ENCODE measurements around the gene DSCAML1. TPM values are rescaled to one million over a fixed set of nuclear protein-coding genes. Genes with fewer than 3 reads are reported as not detected.

The DSCAML1 gene
- total RNA-seq, 1 donor from 2014 or later = 0.95 TPM

DNA sequence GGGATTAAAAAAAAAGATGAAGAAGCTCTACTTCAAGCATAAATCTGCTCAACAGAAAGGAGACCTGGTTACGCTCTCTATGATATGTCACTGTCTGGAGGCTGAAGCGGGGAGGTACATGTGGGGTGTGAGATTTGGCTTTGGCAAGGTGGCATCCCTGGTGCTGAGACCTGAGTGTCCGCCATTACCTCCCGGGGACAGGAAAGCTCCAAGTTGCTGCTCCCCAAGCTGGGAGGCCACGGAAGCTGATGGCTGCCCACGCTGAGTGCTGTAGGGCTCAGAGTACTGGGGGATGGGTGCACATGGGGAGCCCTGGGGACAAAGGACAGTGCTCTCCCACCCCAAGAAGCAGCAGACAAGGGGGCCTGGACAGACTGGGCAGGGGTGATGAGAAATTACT is 167.9 kb downstream of the DSCAML1 start:
- TF ChIP-seq, protein P1, sequence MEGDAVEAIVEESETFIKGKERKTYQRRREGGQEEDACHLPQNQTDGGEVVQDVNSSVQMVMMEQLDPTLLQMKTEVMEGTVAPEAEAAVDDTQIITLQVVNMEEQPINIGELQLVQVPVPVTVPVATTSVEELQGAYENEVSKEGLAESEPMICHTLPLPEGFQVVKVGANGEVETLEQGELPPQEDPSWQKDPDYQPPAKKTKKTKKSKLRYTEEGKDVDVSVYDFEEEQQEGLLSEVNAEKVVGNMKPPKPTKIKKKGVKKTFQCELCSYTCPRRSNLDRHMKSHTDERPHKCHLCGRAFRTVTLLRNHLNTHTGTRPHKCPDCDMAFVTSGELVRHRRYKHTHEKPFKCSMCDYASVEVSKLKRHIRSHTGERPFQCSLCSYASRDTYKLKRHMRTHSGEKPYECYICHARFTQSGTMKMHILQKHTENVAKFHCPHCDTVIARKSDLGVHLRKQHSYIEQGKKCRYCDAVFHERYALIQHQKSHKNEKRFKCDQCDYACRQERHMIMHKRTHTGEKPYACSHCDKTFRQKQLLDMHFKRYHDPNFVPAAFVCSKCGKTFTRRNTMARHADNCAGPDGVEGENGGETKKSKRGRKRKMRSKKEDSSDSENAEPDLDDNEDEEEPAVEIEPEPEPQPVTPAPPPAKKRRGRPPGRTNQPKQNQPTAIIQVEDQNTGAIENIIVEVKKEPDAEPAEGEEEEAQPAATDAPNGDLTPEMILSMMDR (IDR thresholded peaks at IDR 0.05) = no peak
- intact Hi-C loops (cut with DNase I) = no loop called here
- ATAC-seq (no peak), DNase-seq (no peak)
- no peaks in the 10 kb centered on the region for H3K4me1 ChIP-seq
- H3K36me3 ChIP-seq = no peaks in the 10 kb centered on the region
- H3K27ac ChIP-seq = no peak overlapping the region
- H3K4me3 ChIP-seq = no peak overlapping the region
- H3K27me3 ChIP-seq (ENCODE audit: low read depth) = no peaks in the 10 kb centered on the region
- H3K9me3 ChIP-seq = no peaks in the 10 kb centered on the region

DNA sequence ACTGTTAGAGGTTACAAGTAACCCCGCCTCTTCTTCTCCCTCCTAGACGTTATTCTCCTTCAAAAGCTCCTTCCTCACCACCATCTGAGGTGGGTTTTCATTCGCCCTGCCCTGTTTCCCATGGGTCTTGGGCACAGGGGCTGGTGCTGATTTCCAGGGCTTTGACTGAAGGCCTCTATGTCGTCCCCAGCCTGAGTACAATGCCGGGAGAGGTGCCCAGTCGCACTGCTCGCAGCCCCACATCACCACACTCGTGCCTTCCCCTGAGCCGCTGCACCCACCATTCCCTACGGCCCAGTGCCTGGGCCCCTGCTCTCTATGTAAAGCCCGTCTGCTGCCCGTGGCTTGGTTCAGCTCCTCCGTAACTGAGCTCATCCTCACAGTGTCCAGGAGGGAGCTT is 169.8 kb downstream of the DSCAML1 start:
- intact Hi-C loops (cut with DNase I) = no loop called here
- Histone ChIP-seq H3K4me1 (no peaks in the 10 kb centered on the region), H3K27me3 (ENCODE audit: low read depth) (no peaks in the 10 kb centered on the region), H3K36me3 (no peaks in the 10 kb centered on the region), H3K4me3 (no peak overlapping the region), H3K9me3 (no peaks in the 10 kb centered on the region), H3K27ac (no peak overlapping the region)
- ATAC-seq = no peak
- no peak for DNase-seq
- TF ChIP-seq, protein P1 (IDR thresholded peaks at IDR 0.05) = no peak

DNA sequence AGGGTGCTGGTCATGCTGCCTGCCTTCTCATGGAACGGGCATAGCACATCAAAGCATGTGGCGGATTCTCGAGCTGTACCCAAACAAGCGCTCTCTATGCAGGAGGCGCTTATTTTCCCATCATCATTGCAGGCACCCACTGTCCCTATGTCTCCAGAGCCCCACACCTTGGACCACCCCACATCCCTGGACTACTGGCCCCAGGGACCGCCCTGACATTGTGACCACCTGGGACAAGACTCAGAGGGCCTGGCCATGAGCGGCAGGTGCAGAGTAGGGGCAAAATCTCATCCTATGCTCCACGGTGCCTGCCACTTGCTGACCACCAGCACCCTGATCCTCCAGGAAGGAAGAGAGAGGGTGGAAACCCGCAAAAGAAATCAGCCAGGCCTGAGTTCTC is 170.4 kb downstream of the DSCAML1 start:
- no peak for DNase-seq
- intact Hi-C loops (cut with DNase I) = no loop called here
- Histone ChIP-seq H3K4me1 (no peaks in the 10 kb centered on the region), H3K9me3 (peaks cover 2% of the 10 kb centered on the region), H3K27me3 (ENCODE audit: low read depth) (no peaks in the 10 kb centered on the region), H3K36me3 (no peaks in the 10 kb centered on the region), H3K27ac (no peak overlapping the region), H3K4me3 (no peak overlapping the region)
- no peak for ATAC-seq
- TF ChIP-seq, protein P1 (IDR thresholded peaks at IDR 0.05) = no peak

DNA sequence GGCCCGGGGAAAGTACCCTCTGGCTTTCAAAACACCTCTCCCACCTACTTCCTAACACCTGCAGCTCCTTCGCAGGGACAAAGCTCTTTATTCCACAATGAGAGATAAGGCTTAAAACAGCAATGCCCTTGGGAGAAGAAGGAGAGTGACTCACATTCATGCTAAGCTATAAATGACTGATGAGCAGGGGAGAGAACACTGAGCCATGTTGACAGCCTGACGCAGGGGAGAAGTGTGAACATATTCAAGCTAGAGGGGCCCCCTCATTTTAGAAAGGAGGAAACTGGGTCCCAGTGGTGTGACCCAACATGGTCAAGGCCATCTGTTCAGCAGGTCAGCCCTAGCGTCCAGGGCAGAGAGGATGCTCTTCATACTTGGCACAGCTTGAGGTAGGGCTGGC is 171.8 kb downstream of the DSCAML1 start:
- ATAC-seq (no peak), DNase-seq (no peak)
- intact Hi-C loops (cut with DNase I) = no loop called here
- Histone ChIP-seq H3K36me3 (no peaks in the 10 kb centered on the region), H3K27ac (no peak overlapping the region), H3K4me3 (no peak overlapping the region), H3K9me3 (peaks cover 5% of the 10 kb centered on the region), H3K27me3 (ENCODE audit: low read depth) (no peaks in the 10 kb centered on the region), H3K4me1 (no peaks in the 10 kb centered on the region)
- TF ChIP-seq, protein P1 (IDR thresholded peaks at IDR 0.05) = no peak

DNA sequence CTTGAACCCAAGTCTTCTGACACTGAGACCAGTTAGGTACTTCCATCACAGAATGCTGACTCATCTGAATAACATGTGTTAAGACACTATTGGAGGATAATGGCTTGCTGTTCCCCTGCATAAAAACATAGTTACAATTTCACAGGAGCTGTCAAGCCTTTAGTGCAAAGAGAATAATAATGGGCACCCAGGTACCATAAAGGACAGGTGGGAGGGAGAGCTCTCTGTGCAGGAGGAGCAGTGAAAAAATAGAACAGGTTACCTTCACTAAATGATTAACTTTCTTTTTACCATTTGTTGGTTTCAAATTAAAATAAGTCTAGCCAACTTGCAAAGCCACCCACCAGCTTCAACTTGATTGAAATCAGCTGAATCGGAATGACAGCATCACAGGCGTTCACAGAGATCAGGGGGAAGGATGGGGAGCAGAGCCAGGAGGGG is 173.2 kb downstream of the DSCAML1 start:
- no peaks in the 10 kb centered on the region for H3K27me3 ChIP-seq (ENCODE audit: low read depth)
- DNase-seq = no peak
- TF ChIP-seq, protein P1 (IDR thresholded peaks at IDR 0.05) = no peak
- no peak for ATAC-seq
- intact Hi-C loops (cut with DNase I) = no loop called here
- H3K4me3 ChIP-seq = no peak overlapping the region
- no peaks in the 10 kb centered on the region for H3K4me1 ChIP-seq
- H3K27ac ChIP-seq = no peak overlapping the region
- no peaks in the 10 kb centered on the region for H3K36me3 ChIP-seq
- peaks cover 5% of the 10 kb centered on the region for H3K9me3 ChIP-seq

DNA sequence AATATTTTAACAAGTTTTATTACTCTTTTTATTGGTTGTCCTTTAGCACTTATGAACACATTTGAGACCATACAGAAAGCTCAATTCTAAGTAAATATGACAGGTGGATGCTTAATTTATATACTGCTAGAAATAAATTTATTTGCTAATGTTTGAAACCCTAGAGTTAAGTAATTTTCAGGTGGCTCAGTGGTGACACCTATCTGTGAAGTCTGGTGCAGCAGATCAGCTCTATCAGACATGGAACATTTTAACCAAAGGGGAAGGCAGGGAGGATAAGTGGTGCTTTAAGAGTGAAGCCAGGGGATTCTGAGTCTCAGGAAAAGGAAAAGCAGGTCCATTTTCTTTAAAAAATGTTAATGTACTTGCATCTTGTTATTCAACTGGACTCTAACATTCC is 175.8 kb downstream of the DSCAML1 start:
- Histone ChIP-seq H3K4me3 (no peak overlapping the region), H3K27ac (no peak overlapping the region), H3K27me3 (ENCODE audit: low read depth) (no peaks in the 10 kb centered on the region), H3K36me3 (no peaks in the 10 kb centered on the region), H3K9me3 (peaks cover 5% of the 10 kb centered on the region), H3K4me1 (no peaks in the 10 kb centered on the region)
- TF ChIP-seq, protein P1 (IDR thresholded peaks at IDR 0.05) = peak; percentile 34
- no peak for ATAC-seq
- intact Hi-C loops (cut with DNase I) = no loop called here
- no peak for DNase-seq

All from lower lobe of right lung (tissue), 2 donors.